Memory B cell (primary cell): ENCODE data around the gene PANK4.

Experiments used
- ATAC-seq: fragments of 150-1000 bp; cut with Tn5 transposase; 2 replicates; pipeline ENCODE4 v1.10.0; 2021; ENCODE audit warnings: low read depth, mild to moderate bottlenecking, moderate library complexity
- DNase-seq, 2 donors: peaks; one replicate each; pipeline ENCODE4 v3.0.0; 2022; ENCODE audit warnings: low spot score in 2 of 2
- H3K27ac Mint-ChIP-seq: one replicate; pipeline ENCODE4 v1.8.0; 2022; ENCODE audit warnings: mild to moderate bottlenecking, moderate library complexity, mixed read lengths
- H3K27me3 Mint-ChIP-seq: one replicate; pipeline ENCODE4 v1.8.0; 2022; ENCODE audit warnings: mixed read lengths
- H3K36me3 Mint-ChIP-seq: one replicate; pipeline ENCODE4 v1.8.0; 2022; ENCODE audit warnings: mild to moderate bottlenecking, mixed read lengths
- H3K4me1 Mint-ChIP-seq: one replicate; pipeline ENCODE4 v1.8.0; 2022; ENCODE audit warnings: mixed read lengths
- H3K4me3 Mint-ChIP-seq: one replicate; pipeline ENCODE4 v1.8.0; 2022; ENCODE audit warnings: mild to moderate bottlenecking, moderate library complexity, mixed read lengths
- H3K9me3 Mint-ChIP-seq: one replicate; pipeline ENCODE4 v1.8.0; 2022; ENCODE audit warnings: mixed read lengths

Gene PANK4

DNA sequence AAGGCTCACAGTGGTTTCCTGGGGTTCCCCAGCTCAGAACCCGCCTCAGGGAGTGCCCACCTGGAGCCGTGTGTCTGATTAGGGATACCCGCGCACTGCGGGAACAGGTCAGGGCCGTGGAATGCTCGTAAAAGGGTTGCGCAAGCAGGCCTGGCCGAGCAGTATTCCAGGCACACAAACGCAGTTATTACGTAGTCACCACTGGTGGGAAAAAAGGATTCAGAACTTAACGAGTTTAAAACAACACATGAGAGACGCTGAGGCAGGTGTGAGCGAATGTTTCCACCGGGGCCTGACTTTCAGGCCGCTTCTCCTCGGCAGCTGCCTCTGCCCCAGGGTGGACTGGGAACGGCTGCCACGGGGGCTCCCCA, 32.1 kb downstream of the PANK4 start:
- ATAC-seq = no peak
- Mint-ChIP-seq H3K27me3 (no peaks in the 10 kb centered on the region), H3K4me3 (no peak overlapping the region), H3K4me1 (peaks cover 32% of the 10 kb centered on the region), H3K9me3 (no peaks in the 10 kb centered on the region), H3K36me3 (peaks cover 8% of the 10 kb centered on the region), H3K27ac (peak overlapping the region; percentile 25)
- no peak for DNase-seq

- no peaks in the 10 kb centered on the region for H3K27me3 Mint-ChIP-seq
- no peaks in the 10 kb centered on the region for H3K9me3 Mint-ChIP-seq
- H3K27ac Mint-ChIP-seq = peak overlapping the region; percentile 25
- H3K4me3 Mint-ChIP-seq = peak overlapping the region; percentile 9
- ATAC-seq (peak; percentile 13), DNase-seq (no peak)
- peaks cover 28% of the 10 kb centered on the region for H3K4me1 Mint-ChIP-seq
- peaks cover 13% of the 10 kb centered on the region for H3K36me3 Mint-ChIP-seq
Measured at GRCh38 chr1:2493691-2494322, 32.6 kb downstream of the PANK4 start.

DNA sequence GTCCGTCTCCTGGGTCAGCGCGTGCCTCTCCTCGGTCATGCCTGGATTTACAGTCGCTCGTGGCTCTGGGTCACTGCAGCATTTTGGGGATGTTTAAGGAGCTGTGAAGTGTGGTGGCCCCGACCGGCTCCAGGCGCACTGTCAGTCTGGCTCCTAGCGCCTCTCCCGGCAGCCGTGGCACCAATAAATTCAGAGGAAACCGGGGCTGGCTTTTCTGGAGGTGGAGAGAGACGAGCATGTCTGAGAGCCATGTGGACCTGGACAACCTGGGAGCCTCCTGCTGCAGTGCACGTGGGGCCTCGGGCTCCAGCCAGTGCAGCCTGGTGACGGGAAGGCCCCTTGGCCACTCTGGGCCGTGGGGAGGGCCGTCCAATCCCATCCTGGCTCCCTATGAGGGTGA, 33.2 kb downstream of the PANK4 start:
- H3K27me3 Mint-ChIP-seq = no peaks in the 10 kb centered on the region
- ATAC-seq (no peak), DNase-seq (no peak)
- peaks cover 1% of the 10 kb centered on the region for H3K9me3 Mint-ChIP-seq
- no peak overlapping the region for H3K4me3 Mint-ChIP-seq
- H3K4me1 Mint-ChIP-seq = peaks cover 28% of the 10 kb centered on the region
- no peak overlapping the region for H3K27ac Mint-ChIP-seq
- H3K36me3 Mint-ChIP-seq = peaks cover 16% of the 10 kb centered on the region

DNA sequence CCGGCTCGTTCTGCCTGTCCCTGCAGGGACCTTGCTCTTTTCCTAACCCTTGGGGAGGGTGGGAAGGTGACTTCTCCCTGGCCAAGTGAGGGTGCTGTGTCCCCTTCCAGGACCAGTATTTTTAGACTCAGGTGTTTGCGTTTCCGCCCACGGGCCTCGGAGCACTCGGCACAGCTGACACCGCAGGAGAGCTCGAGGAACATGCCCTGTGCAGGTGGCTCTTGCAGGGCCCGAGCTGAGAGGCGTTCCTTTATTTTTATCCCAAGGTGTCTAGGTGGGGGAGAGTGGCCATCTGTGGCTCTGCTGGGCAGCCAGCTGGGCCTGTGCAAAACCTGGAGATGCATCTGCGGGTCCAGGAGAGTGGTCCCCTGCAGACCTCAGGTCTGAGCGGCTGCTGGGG, 34.3 kb downstream of the PANK4 start:
- no peak for DNase-seq
- no peak overlapping the region for H3K27ac Mint-ChIP-seq
- ATAC-seq = no peak
- H3K9me3 Mint-ChIP-seq = peaks cover 4% of the 10 kb centered on the region
- peaks cover 24% of the 10 kb centered on the region for H3K4me1 Mint-ChIP-seq
- no peak overlapping the region for H3K4me3 Mint-ChIP-seq
- no peaks in the 10 kb centered on the region for H3K27me3 Mint-ChIP-seq
- peaks cover 25% of the 10 kb centered on the region for H3K36me3 Mint-ChIP-seq

GRCh38 chr1:2489615-2490014, 36.8 kb downstream of the PANK4 start:
- H3K4me3 Mint-ChIP-seq = no peak overlapping the region

DNA sequence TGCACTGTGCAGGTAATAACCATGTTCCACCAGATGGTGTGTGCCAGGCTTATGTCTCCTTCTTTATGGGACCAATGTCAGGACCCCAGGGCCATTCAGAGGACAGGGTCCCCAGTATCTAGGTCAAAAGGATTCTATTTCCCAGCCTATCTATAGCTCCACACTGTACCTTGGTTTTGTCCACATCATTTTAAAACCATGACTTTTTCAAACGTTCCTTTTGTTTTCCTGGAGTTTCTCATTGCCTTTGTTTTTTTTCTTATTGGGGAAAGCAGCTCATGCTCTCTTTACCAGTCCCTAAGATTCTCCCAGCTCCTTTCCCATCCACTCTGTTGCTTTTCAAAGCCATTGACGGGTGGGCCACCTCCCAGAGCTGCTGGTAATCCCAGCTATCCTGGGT, 37.7 kb downstream of the PANK4 start:
- ATAC-seq (no peak), DNase-seq (no peak)
- H3K4me3 Mint-ChIP-seq = no peak overlapping the region
- H3K36me3 Mint-ChIP-seq = peaks cover 29% of the 10 kb centered on the region
- H3K4me1 Mint-ChIP-seq = peaks cover 14% of the 10 kb centered on the region
- no peaks in the 10 kb centered on the region for H3K27me3 Mint-ChIP-seq
- H3K9me3 Mint-ChIP-seq = peaks cover 4% of the 10 kb centered on the region
- no peak overlapping the region for H3K27ac Mint-ChIP-seq

More at GRCh38 chr1:2489615-2490014, 36.8 kb downstream of the PANK4 start:
- peaks cover 4% of the 10 kb centered on the region for H3K9me3 Mint-ChIP-seq
- peaks cover 29% of the 10 kb centered on the region for H3K36me3 Mint-ChIP-seq
- H3K27ac Mint-ChIP-seq = no peak overlapping the region
- no peaks in the 10 kb centered on the region for H3K27me3 Mint-ChIP-seq
- ATAC-seq = no peak
- DNase-seq = no peak
- peaks cover 15% of the 10 kb centered on the region for H3K4me1 Mint-ChIP-seq

GRCh38 chr1:2486558-2486957, 39.8 kb downstream of the PANK4 start:
- Mint-ChIP-seq H3K27me3 (no peaks in the 10 kb centered on the region), H3K27ac (no peak overlapping the region), H3K4me3 (no peak overlapping the region), H3K36me3 (peaks cover 29% of the 10 kb centered on the region), H3K4me1 (peaks cover 7% of the 10 kb centered on the region), H3K9me3 (peaks cover 4% of the 10 kb centered on the region)
- no peak for DNase-seq
- ATAC-seq = no peak

DNA sequence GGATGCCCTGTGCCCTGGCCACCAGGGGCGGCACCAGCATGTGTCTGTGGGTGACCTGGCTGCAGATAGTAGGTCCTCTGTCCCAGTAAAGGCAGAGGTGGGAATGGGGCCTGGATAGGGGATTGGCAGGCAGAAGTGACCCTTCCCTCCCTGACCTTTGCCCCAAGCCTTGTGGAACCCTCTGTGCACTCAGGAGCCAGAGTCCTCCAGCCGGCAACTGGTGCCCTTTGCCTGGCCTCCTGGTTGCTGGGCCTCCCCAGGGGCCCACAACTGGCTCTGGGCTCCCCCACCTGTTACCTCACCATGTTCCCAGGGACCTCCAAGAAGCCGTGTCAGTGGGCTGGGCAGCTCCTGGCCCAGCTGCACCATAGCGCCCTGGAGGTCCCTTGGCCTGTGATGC, 40.4 kb downstream of the PANK4 start:
- H3K27me3 Mint-ChIP-seq = no peaks in the 10 kb centered on the region
- H3K4me1 Mint-ChIP-seq = peaks cover 7% of the 10 kb centered on the region
- no peak overlapping the region for H3K27ac Mint-ChIP-seq
- ATAC-seq (no peak), DNase-seq (no peak)
- no peak overlapping the region for H3K4me3 Mint-ChIP-seq
- H3K9me3 Mint-ChIP-seq = peaks cover 4% of the 10 kb centered on the region
- peaks cover 25% of the 10 kb centered on the region for H3K36me3 Mint-ChIP-seq

- Mint-ChIP-seq H3K4me3 (no peak overlapping the region), H3K36me3 (peaks cover 17% of the 10 kb centered on the region), H3K27ac (no peak overlapping the region), H3K4me1 (peaks cover 7% of the 10 kb centered on the region), H3K9me3 (peaks cover 4% of the 10 kb centered on the region), H3K27me3 (no peaks in the 10 kb centered on the region)
- DNase-seq = no peak
- ATAC-seq = no peak
Measured at GRCh38 chr1:2483970-2484369, 42.4 kb downstream of the PANK4 start.

GRCh38 chr1:2483026-2483425, 43.4 kb downstream of the PANK4 start:
- no peaks in the 10 kb centered on the region for H3K27me3 Mint-ChIP-seq
- no peak overlapping the region for H3K27ac Mint-ChIP-seq

DNA sequence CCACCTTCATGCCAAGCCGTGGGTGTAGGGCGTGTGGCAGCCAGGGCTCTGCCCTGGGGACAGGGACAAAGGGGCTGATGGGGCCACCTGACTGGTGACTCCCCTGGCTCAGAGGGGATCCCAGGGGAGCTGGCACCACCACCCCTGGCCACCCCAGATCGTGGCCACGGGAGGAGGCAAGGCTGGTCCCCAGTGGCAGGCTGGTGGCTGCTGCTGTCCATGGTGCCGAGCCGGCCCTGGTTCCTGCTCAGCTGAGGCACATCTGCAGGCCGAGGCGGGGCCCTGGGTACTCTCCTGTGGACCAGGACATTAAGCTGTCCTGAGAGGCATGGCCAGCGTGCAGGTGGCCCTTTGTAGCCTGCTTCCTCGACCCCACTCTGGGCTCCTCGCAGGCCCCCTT, 43.8 kb downstream of the PANK4 start:
- H3K36me3 Mint-ChIP-seq = peaks cover 8% of the 10 kb centered on the region
- DNase-seq = no peak
- H3K9me3 Mint-ChIP-seq = no peaks in the 10 kb centered on the region
- ATAC-seq = no peak
- H3K27ac Mint-ChIP-seq = no peak overlapping the region
- H3K4me1 Mint-ChIP-seq = peaks cover 7% of the 10 kb centered on the region
- H3K4me3 Mint-ChIP-seq = no peak overlapping the region
- H3K27me3 Mint-ChIP-seq = no peaks in the 10 kb centered on the region

More at GRCh38 chr1:2483026-2483425, 43.4 kb downstream of the PANK4 start:
- no peak overlapping the region for H3K4me3 Mint-ChIP-seq
- H3K4me1 Mint-ChIP-seq = peaks cover 7% of the 10 kb centered on the region
- DNase-seq (no peak), ATAC-seq (no peak)
- H3K9me3 Mint-ChIP-seq = peaks cover 2% of the 10 kb centered on the region
- H3K36me3 Mint-ChIP-seq = peaks cover 12% of the 10 kb centered on the region

- no peaks in the 10 kb centered on the region for H3K9me3 Mint-ChIP-seq
- ATAC-seq (peak; percentile 39), DNase-seq (no peak)
- no peaks in the 10 kb centered on the region for H3K27me3 Mint-ChIP-seq
- H3K4me3 Mint-ChIP-seq = no peak overlapping the region
- H3K4me1 Mint-ChIP-seq = peaks cover 7% of the 10 kb centered on the region
- peaks cover 2% of the 10 kb centered on the region for H3K36me3 Mint-ChIP-seq
- H3K27ac Mint-ChIP-seq = no peak overlapping the region
Measured at GRCh38 chr1:2481885-2482284, 44.5 kb downstream of the PANK4 start.

GRCh38 chr1:2480986-2481364, 45.4 kb downstream of the PANK4 start:
- no peak overlapping the region for H3K4me3 Mint-ChIP-seq
- DNase-seq = no peak
- H3K27ac Mint-ChIP-seq = no peak overlapping the region
- peak; percentile 34 for ATAC-seq
- no peaks in the 10 kb centered on the region for H3K9me3 Mint-ChIP-seq
- H3K4me1 Mint-ChIP-seq = peaks cover 7% of the 10 kb centered on the region
- no peaks in the 10 kb centered on the region for H3K36me3 Mint-ChIP-seq
- H3K27me3 Mint-ChIP-seq = no peaks in the 10 kb centered on the region

- Mint-ChIP-seq H3K4me1 (peaks cover 7% of the 10 kb centered on the region), H3K4me3 (no peak overlapping the region), H3K27ac (no peak overlapping the region), H3K9me3 (no peaks in the 10 kb centered on the region), H3K36me3 (no peaks in the 10 kb centered on the region), H3K27me3 (no peaks in the 10 kb centered on the region)
- ATAC-seq (peak; percentile 26), DNase-seq (no peak)
Measured at GRCh38 chr1:2480236-2480985, 46.0 kb downstream of the PANK4 start.

GRCh38 chr1:2479618-2480017, 46.8 kb downstream of the PANK4 start:
- Mint-ChIP-seq H3K27ac (no peak overlapping the region), H3K36me3 (no peaks in the 10 kb centered on the region), H3K9me3 (no peaks in the 10 kb centered on the region), H3K4me3 (no peak overlapping the region), H3K27me3 (no peaks in the 10 kb centered on the region), H3K4me1 (peaks cover 5% of the 10 kb centered on the region)
- DNase-seq (no peak), ATAC-seq (no peak)
